Neuron (in vitro differentiated cells): Measurements from ENCODE around the gene NASP.

Source experiments
- H2AFZ ChIP-seq: one replicate; pipeline ENCODE4 v1.6.1; 2013; ENCODE audit warnings: low read depth, mild to moderate bottlenecking, inconsistent platforms, low read length, moderate library complexity
- H3K27me3 ChIP-seq: one replicate; pipeline ENCODE4 v1.6.1; 2013; ENCODE audit warnings: low read length; ENCODE audit not compliant: insufficient read depth
- H3K36me3 ChIP-seq: one replicate; pipeline ENCODE4 v1.6.1; 2013; ENCODE audit warnings: low read length; ENCODE audit not compliant: insufficient read depth
- H3K4me1 ChIP-seq: one replicate; pipeline ENCODE4 v1.6.1; 2013; ENCODE audit warnings: low read length; ENCODE audit not compliant: insufficient read depth
- H3K4me3 ChIP-seq: 2 replicates; pipeline ENCODE4 v1.5.1; 2013; ENCODE audit warnings: mild to moderate bottlenecking, low read length, moderate library complexity
- H3K9me3 ChIP-seq: one replicate; pipeline ENCODE4 v1.6.1; 2013; ENCODE audit warnings: low read length

NASP gene

GRCh38 chr1:45643321-45643720 lies 59.5 kb downstream of the NASP start:
- Histone ChIP-seq H3K4me3 (no peak overlapping the region), H3K36me3 (peaks cover 73% of the 10 kb centered on the region), H3K4me1 (no peaks in the 10 kb centered on the region), H2AFZ (no peak overlapping the region), H3K27me3 (no peaks in the 10 kb centered on the region), H3K9me3 (no peaks in the 10 kb centered on the region)

GRCh38 chr1:45643978-45644377 lies 60.1 kb downstream of the NASP start:
- Histone ChIP-seq H3K36me3 (peaks cover 71% of the 10 kb centered on the region), H3K27me3 (no peaks in the 10 kb centered on the region), H2AFZ (no peak overlapping the region), H3K9me3 (no peaks in the 10 kb centered on the region), H3K4me1 (no peaks in the 10 kb centered on the region), H3K4me3 (no peak overlapping the region)

DNA sequence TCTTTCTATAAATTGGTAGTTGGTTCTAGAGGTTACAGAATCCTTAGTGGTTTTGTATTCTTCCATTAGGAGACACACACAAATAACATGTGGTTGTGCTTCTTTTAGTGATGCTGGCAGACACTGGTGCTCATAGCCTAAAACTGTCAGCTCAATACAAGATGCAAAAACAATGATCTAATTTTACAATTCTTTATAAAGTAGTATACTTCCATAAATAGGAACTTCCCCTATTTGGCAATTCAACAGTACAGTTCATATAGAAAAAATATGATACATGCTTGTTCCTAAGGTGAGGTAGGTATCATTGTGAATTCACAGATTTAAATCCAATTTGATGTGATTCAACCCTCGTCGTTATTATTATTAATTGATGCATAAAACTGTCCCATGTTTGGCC lies 60.8 kb downstream of the NASP start:
- no peak overlapping the region for H2AFZ ChIP-seq
- peaks cover 74% of the 10 kb centered on the region for H3K36me3 ChIP-seq

DNA sequence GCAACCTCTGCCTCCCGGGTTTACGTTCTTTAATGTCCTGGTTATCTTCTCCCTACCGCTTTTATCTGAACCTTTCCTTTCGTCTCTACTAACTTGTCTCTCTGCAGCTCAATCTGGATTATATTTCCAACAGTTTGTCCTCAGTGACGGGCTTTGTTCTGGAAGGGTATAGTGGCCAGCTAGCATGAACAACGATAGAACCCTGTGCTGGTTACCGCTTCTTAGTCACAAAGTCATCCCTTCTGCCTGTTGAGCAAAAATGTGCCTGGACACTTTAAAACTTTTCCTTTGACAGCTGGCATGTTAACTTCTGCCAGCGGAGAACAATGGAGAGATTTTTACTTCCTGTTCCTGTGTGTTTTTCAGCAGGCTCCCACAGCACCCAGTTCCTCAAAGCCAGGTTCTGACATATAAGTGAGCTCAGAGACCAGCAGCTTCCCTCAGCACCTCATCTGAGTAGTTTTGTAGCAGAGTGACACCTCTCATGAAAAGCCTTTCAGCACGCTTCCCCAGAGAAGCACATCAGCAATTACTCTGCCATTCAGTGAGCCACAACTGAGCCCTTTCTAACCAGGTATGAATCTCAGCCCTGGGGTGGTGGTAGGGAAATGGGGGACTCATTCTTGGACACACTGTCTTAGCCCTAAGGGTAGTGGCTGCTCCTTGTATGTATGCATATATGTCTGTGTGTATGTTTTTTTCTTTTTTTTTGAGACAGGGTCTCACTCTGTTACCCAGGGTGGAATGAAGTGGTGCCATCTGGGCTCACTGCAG lies 63.6 kb downstream of the NASP start:
- Histone ChIP-seq H3K4me1 (no peaks in the 10 kb centered on the region), H3K9me3 (no peaks in the 10 kb centered on the region), H3K36me3 (peaks cover 71% of the 10 kb centered on the region), H3K4me3 (no peak overlapping the region), H2AFZ (no peak overlapping the region), H3K27me3 (no peaks in the 10 kb centered on the region)

More for the DNA sequence above, 60.8 kb downstream of the NASP start:
- Histone ChIP-seq H3K9me3 (no peaks in the 10 kb centered on the region), H3K4me3 (no peak overlapping the region), H3K4me1 (no peaks in the 10 kb centered on the region), H3K27me3 (no peaks in the 10 kb centered on the region)

DNA sequence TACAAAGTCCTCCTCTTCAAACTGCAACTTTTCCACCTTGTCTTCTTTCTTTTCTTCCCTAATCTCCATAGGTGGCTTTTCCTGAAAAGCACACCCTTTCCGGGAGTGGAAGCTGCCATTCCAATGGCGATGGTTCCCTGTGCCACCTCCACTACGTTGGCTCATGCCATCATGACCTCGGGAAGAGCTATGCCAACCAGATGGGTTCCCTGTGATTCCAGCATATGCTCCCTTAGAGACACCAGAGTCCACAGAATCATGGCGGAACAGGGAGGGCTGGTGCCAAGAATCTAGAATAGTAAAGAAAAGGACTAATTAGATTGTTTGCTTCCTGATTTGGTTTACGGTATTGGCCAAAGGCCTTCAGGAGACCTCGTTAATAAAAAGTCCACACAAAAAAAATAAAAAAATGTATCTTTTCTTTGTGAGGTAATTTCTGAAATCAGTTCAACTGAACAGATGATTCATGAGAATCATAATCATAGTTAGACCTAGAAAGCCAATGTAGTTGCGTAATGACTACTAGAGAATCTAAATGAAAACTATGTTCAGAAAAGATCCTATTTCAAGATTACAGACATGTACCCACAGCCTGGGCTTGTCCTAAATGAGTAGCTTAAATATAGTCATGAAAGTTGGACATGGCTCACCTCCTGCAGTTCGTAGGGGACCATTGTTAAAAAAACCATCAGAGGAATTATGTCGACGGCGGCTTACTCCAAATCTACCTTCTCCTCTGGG lies 70.9 kb downstream of the NASP start:
- Histone ChIP-seq H3K36me3 (peaks cover 91% of the 10 kb centered on the region), H2AFZ (no peak overlapping the region), H3K9me3 (no peaks in the 10 kb centered on the region), H3K4me1 (no peaks in the 10 kb centered on the region), H3K27me3 (no peaks in the 10 kb centered on the region), H3K4me3 (no peak overlapping the region)

- Histone ChIP-seq H2AFZ (no peak overlapping the region), H3K9me3 (no peaks in the 10 kb centered on the region), H3K4me3 (no peak overlapping the region), H3K4me1 (no peaks in the 10 kb centered on the region), H3K27me3 (no peaks in the 10 kb centered on the region), H3K36me3 (peaks cover 84% of the 10 kb centered on the region)
Measured at GRCh38 chr1:45656573-45657226, 72.9 kb downstream of the NASP start.

DNA sequence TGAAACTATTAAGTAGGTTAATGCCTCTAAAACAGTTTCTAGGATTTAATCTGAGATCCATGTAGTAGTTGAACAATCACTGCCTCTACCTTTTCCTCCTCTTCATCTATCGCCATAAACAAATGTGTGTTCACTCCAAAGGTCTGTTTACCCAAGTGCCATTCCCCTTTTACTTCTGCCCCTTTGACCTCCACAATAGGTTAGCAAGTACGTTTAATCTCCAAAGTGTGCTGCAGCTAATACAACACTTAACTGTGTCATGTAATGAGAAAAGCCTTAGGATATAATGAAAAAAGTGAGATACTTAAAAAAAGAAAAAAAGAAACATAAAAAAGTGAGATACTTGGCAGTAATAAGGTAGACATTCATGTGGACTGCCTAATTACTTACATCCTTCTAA lies 74.3 kb downstream of the NASP start:
- peaks cover 70% of the 10 kb centered on the region for H3K36me3 ChIP-seq
- no peaks in the 10 kb centered on the region for H3K27me3 ChIP-seq
- no peaks in the 10 kb centered on the region for H3K9me3 ChIP-seq
- H3K4me1 ChIP-seq = no peaks in the 10 kb centered on the region
- no peak overlapping the region for H2AFZ ChIP-seq
- no peak overlapping the region for H3K4me3 ChIP-seq

- H3K4me3 ChIP-seq = no peak overlapping the region
- no peaks in the 10 kb centered on the region for H3K9me3 ChIP-seq
- no peak overlapping the region for H2AFZ ChIP-seq
- no peaks in the 10 kb centered on the region for H3K27me3 ChIP-seq
- no peaks in the 10 kb centered on the region for H3K4me1 ChIP-seq
- H3K36me3 ChIP-seq = peaks cover 61% of the 10 kb centered on the region
Measured at GRCh38 chr1:45659222-45659621, 75.4 kb downstream of the NASP start.

GRCh38 chr1:45660336-45660735 lies 76.5 kb downstream of the NASP start:
- H3K36me3 ChIP-seq = peaks cover 51% of the 10 kb centered on the region
- H3K4me3 ChIP-seq = no peak overlapping the region
- H3K9me3 ChIP-seq = no peaks in the 10 kb centered on the region
- no peaks in the 10 kb centered on the region for H3K27me3 ChIP-seq
- H2AFZ ChIP-seq = no peak overlapping the region
- no peaks in the 10 kb centered on the region for H3K4me1 ChIP-seq

DNA sequence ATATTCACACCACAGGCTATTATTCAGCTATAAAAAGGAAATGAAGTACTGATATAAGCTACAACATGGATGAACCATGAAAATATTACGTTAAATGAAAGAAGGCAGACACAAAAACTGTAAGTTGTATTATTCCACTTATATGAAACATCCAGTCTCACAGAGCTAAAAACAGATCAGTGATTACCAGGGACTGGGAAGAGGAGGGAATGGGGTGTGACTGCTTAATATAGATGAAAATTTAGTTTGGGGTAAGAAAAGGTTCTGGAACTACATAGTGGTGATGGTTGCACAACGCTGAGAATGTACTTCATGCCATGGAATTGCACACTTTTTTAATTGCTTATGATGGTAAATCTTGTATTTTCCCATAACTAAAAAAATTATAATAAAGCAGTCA lies 83.0 kb downstream of the NASP start:
- Histone ChIP-seq H2AFZ (no peak overlapping the region), H3K4me1 (no peaks in the 10 kb centered on the region), H3K4me3 (no peak overlapping the region), H3K9me3 (no peaks in the 10 kb centered on the region), H3K27me3 (no peaks in the 10 kb centered on the region), H3K36me3 (peaks cover 2% of the 10 kb centered on the region)

- Histone ChIP-seq H2AFZ (no peak overlapping the region), H3K27me3 (no peaks in the 10 kb centered on the region), H3K4me1 (no peaks in the 10 kb centered on the region), H3K4me3 (no peak overlapping the region), H3K9me3 (no peaks in the 10 kb centered on the region), H3K36me3 (peaks cover 2% of the 10 kb centered on the region)
Measured at GRCh38 chr1:45667321-45668111, 83.7 kb downstream of the NASP start.
